ENCODE measurements around the gene ZBTB7A. TPM values are rescaled to one million over a fixed set of nuclear protein-coding genes. Genes with fewer than 3 reads are reported as not detected.

Gene ZBTB7A
- total RNA-seq, 1 experiment from 2014 or later: 27.9 TPM

GRCh38 chr19:4023600-4024398 lies 42.9 kb downstream of the ZBTB7A start:
- DNase-seq (ENCODE audit: low spot score) (no peak), ATAC-seq (no peak)
- Mint-ChIP-seq H3K9me3 (no peaks in the 10 kb centered on the region), H3K36me3 (peaks cover 27% of the 10 kb centered on the region), H3K27me3 (ENCODE audit: low read depth) (no peaks in the 10 kb centered on the region), H3K4me1 (no peaks in the 10 kb centered on the region), H3K27ac (no peak overlapping the region), H3K4me3 (no peak overlapping the region)
- CTCF ChIA-PET: interaction anchor here (1.8 kb wide), 1 partner anchor 185 kb away, joined by 6 read pairs; no protein-coding TSS in a partner anchor
- TF ChIP-seq SOX15 (CRISPR knock-in tag; IDR thresholded peaks at IDR 0.05): no peak
- TF ChIP-seq ZNF512 (CRISPR knock-in tag; IDR thresholded peaks at IDR 0.05; ENCODE audit: borderline replicate concordance): no peak
- no peak for TF ChIP-seq GABPB1 (CRISPR knock-in tag; IDR thresholded peaks at IDR 0.05)
- TF ChIP-seq AFF4 (CRISPR knock-in tag; IDR thresholded peaks at IDR 0.05; ENCODE audit: borderline replicate concordance): no peak
- TF ChIP-seq, protein P1, sequence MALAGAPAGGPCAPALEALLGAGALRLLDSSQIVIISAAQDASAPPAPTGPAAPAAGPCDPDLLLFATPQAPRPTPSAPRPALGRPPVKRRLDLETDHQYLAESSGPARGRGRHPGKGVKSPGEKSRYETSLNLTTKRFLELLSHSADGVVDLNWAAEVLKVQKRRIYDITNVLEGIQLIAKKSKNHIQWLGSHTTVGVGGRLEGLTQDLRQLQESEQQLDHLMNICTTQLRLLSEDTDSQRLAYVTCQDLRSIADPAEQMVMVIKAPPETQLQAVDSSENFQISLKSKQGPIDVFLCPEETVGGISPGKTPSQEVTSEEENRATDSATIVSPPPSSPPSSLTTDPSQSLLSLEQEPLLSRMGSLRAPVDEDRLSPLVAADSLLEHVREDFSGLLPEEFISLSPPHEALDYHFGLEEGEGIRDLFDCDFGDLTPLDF (CRISPR knock-in tag; IDR thresholded peaks at IDR 0.05): no peak
- no peak for TF ChIP-seq ZSCAN18 (CRISPR knock-in tag; IDR thresholded peaks at IDR 0.05)
- no peak for TF ChIP-seq JUN (CRISPR knock-in tag; IDR thresholded peaks at IDR 0.05)
- TF ChIP-seq, protein P2, sequence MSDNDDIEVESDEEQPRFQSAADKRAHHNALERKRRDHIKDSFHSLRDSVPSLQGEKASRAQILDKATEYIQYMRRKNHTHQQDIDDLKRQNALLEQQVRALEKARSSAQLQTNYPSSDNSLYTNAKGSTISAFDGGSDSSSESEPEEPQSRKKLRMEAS (CRISPR knock-in tag; IDR thresholded peaks at IDR 0.05): no peak
- TF ChIP-seq, protein P3, sequence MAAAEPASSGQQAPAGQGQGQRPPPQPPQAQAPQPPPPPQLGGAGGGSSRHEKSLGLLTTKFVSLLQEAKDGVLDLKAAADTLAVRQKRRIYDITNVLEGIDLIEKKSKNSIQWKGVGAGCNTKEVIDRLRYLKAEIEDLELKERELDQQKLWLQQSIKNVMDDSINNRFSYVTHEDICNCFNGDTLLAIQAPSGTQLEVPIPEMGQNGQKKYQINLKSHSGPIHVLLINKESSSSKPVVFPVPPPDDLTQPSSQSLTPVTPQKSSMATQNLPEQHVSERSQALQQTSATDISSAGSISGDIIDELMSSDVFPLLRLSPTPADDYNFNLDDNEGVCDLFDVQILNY (CRISPR knock-in tag; IDR thresholded peaks at IDR 0.05): no peak
- TF ChIP-seq TCF7 (CRISPR knock-in tag; IDR thresholded peaks at IDR 0.05; ENCODE audit: low read depth): no peak
- TF ChIP-seq CBFB (CRISPR knock-in tag; IDR thresholded peaks at IDR 0.05; ENCODE audit: low read depth): no peak
- no peak for TF ChIP-seq TP53 (CRISPR knock-in tag; IDR thresholded peaks at IDR 0.05)
- no peak for TF ChIP-seq ZBTB21 (CRISPR knock-in tag; IDR thresholded peaks at IDR 0.05; ENCODE audit: borderline replicate concordance)
- TF ChIP-seq ZNF416 (CRISPR knock-in tag; IDR thresholded peaks at IDR 0.05): no peak
- TF ChIP-seq, protein P4, sequence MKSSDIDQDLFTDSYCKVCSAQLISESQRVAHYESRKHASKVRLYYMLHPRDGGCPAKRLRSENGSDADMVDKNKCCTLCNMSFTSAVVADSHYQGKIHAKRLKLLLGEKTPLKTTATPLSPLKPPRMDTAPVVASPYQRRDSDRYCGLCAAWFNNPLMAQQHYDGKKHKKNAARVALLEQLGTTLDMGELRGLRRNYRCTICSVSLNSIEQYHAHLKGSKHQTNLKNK (CRISPR knock-in tag; IDR thresholded peaks at IDR 0.05): no peak
- TF ChIP-seq ETV6 (CRISPR knock-in tag; IDR thresholded peaks at IDR 0.05): no peak
- TF ChIP-seq, protein P5, sequence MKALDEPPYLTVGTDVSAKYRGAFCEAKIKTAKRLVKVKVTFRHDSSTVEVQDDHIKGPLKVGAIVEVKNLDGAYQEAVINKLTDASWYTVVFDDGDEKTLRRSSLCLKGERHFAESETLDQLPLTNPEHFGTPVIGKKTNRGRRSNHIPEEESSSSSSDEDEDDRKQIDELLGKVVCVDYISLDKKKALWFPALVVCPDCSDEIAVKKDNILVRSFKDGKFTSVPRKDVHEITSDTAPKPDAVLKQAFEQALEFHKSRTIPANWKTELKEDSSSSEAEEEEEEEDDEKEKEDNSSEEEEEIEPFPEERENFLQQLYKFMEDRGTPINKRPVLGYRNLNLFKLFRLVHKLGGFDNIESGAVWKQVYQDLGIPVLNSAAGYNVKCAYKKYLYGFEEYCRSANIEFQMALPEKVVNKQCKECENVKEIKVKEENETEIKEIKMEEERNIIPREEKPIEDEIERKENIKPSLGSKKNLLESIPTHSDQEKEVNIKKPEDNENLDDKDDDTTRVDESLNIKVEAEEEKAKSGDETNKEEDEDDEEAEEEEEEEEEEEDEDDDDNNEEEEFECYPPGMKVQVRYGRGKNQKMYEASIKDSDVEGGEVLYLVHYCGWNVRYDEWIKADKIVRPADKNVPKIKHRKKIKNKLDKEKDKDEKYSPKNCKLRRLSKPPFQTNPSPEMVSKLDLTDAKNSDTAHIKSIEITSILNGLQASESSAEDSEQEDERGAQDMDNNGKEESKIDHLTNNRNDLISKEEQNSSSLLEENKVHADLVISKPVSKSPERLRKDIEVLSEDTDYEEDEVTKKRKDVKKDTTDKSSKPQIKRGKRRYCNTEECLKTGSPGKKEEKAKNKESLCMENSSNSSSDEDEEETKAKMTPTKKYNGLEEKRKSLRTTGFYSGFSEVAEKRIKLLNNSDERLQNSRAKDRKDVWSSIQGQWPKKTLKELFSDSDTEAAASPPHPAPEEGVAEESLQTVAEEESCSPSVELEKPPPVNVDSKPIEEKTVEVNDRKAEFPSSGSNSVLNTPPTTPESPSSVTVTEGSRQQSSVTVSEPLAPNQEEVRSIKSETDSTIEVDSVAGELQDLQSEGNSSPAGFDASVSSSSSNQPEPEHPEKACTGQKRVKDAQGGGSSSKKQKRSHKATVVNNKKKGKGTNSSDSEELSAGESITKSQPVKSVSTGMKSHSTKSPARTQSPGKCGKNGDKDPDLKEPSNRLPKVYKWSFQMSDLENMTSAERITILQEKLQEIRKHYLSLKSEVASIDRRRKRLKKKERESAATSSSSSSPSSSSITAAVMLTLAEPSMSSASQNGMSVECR (CRISPR knock-in tag; IDR thresholded peaks at IDR 0.05; ENCODE audit: borderline replicate concordance): no peak
- no peak for TF ChIP-seq ZNF219 (CRISPR knock-in tag; IDR thresholded peaks at IDR 0.05; ENCODE audit: borderline replicate concordance)
- TF ChIP-seq, protein P6, sequence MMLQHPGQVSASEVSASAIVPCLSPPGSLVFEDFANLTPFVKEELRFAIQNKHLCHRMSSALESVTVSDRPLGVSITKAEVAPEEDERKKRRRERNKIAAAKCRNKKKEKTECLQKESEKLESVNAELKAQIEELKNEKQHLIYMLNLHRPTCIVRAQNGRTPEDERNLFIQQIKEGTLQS (CRISPR knock-in tag; conservative IDR thresholded peaks at IDR 0.05): no peak
- TF ChIP-seq JAZF1 (CRISPR knock-in tag; IDR thresholded peaks at IDR 0.05): no peak
- POLR2A ChIA-PET: interaction anchor here (0.5 kb wide), 1 partner anchor 63 kb away, joined by 3 read pairs; no protein-coding TSS in a partner anchor
